Fibroblast of lung (primary cell): ENCODE data around the gene ARHGEF4. TPM values are rescaled to one million over a fixed set of nuclear protein-coding genes. Genes with fewer than 3 reads are reported as not detected.

Source experiments
- DNase-seq, 2 donors: peaks; one replicate each; pipeline versions ENCODE4 v3.0.0 to v3.0.0-alpha.2; 2010; ENCODE audit warnings: low read depth in 2 of 2
- H2AFZ ChIP-seq: 2 replicates; pipeline ENCODE4 v1.5.1; 2012; ENCODE audit warnings: low read length, control low read depth, inconsistent platforms
- H3K27ac ChIP-seq: 2 replicates; pipeline ENCODE4 v1.5.1; 2011; ENCODE audit warnings: low read length, control low read depth; ENCODE audit not compliant: insufficient read depth
- H3K27me3 ChIP-seq: 2 replicates; pipeline ENCODE4 v1.5.1; 2011; ENCODE audit warnings: mild to moderate bottlenecking, low read length; ENCODE audit not compliant: control insufficient read depth, insufficient read depth
- H3K36me3 ChIP-seq: 2 replicates; pipeline ENCODE4 v1.5.1; 2011; ENCODE audit warnings: low read length; ENCODE audit not compliant: control insufficient read depth, insufficient read depth
- H3K4me1 ChIP-seq: 2 replicates; pipeline ENCODE4 v1.5.1; 2011; ENCODE audit warnings: low read length; ENCODE audit not compliant: control insufficient read depth, insufficient read depth; ENCODE audit errors: extremely low read depth
- H3K4me2 ChIP-seq: 2 replicates; pipeline ENCODE4 v1.5.1; 2011; ENCODE audit warnings: low read length, control low read depth; ENCODE audit not compliant: insufficient read depth; ENCODE audit errors: extremely low read depth
- H3K4me3 ChIP-seq, 4 experiments: fragments of 200-600 bp in 1 of 4; sonication (generic) in 1 of 4; replicated peaks in 1 of 4; 2 replicates each; pipeline ENCODE4 v1.5.1; 2011 to 2016; ENCODE audit warnings: low read length in 4 of 4, low read depth in 3 of 4, mild to moderate bottlenecking in 3 of 4, control low read depth in 2 of 4, inconsistent platforms in 1 of 4, mixed read lengths in 1 of 4; ENCODE audit not compliant: insufficient read depth in 1 of 4; ENCODE audit errors: control extremely low read depth in 1 of 4
- H3K79me2 ChIP-seq: 2 replicates; pipeline ENCODE4 v1.5.1; 2012; ENCODE audit warnings: mild to moderate bottlenecking, low read length, inconsistent platforms; ENCODE audit not compliant: control insufficient read depth, insufficient read depth
- H3K9ac ChIP-seq: 2 replicates; pipeline ENCODE4 v1.5.1; 2011; ENCODE audit warnings: mild to moderate bottlenecking, low read length, control low read depth; ENCODE audit not compliant: insufficient read depth
- H3K9me3 ChIP-seq: 2 replicates; pipeline ENCODE4 v1.5.1; 2012; ENCODE audit warnings: low read depth, low read length; ENCODE audit not compliant: control insufficient read depth, insufficient read depth
- H4K20me1 ChIP-seq: 2 replicates; pipeline ENCODE4 v1.5.1; 2011; ENCODE audit warnings: low read length; ENCODE audit not compliant: control insufficient read depth, insufficient read depth; ENCODE audit errors: extremely low read depth
- EZH2 ChIP-seq: IDR thresholded peaks from 2 replicates; pipeline ENCODE4 v1.5.1; 2012; ENCODE audit warnings: low read length, control low read depth, mild to moderate bottlenecking; ENCODE audit errors: missing control alignments
- polyA plus RNA-seq, 2 donors: library from polyadenylated mRNA; depleted of rRNA in 1 of 2; stranded (reverse) in 1 of 2; unstranded in 1 of 2; fragments of >200 nt; gene quantifications; 2 replicates each; pipeline ENCODE4 v1.2.1, GENCODE V29; 2011 to 2012; ENCODE audit warnings: missing spikeins in 1 of 2
- total RNA-seq: library from RNA; depleted of rRNA; stranded (reverse); fragments of >200 nt; gene quantifications from 2 replicates; pipeline ENCODE4 v1.2.1, GENCODE V29; 2014
- TF ChIP-seq, protein P1 (sequence below), 2 donors: IDR thresholded peaks in 1 of 2; conservative IDR thresholded peaks in 1 of 2; 1 replicate in 1 of 2; 2 replicates in 1 of 2; pipeline ENCODE4 v1.5.1; 2011 to 2012; ENCODE audit warnings: low read length in 2 of 2, control low read depth in 1 of 2, inconsistent platforms in 1 of 2, low read depth in 1 of 2, mild to moderate bottlenecking in 1 of 2

The ARHGEF4 gene
- total and polyA plus RNA-seq, 2 donors (not counting 1 experiment from before 2014, with no cell fraction given) = 0.05 to 0.83 TPM

DNA sequence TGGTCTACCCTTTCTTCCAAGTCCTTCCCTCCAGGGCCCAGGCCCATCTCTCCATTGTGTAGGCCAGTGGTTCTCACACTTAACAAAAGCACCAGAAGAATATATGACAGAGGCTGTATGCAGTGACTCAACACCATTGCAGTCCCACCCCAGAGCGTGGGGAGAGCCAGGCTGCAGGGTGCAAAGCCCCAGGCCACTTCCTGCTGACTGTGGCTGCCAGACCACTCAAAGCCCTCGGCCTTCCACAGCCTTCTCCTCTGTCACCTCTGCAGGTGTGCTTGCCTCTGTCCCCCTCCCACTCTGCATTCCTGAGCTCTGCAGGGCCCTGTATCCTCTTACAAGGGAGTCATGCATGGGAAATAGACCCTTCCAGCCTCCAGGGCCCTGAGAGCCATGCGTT lies 40.4 kb upstream of the ARHGEF4 start:
- H3K27me3 ChIP-seq = no peaks in the 10 kb centered on the region

DNA sequence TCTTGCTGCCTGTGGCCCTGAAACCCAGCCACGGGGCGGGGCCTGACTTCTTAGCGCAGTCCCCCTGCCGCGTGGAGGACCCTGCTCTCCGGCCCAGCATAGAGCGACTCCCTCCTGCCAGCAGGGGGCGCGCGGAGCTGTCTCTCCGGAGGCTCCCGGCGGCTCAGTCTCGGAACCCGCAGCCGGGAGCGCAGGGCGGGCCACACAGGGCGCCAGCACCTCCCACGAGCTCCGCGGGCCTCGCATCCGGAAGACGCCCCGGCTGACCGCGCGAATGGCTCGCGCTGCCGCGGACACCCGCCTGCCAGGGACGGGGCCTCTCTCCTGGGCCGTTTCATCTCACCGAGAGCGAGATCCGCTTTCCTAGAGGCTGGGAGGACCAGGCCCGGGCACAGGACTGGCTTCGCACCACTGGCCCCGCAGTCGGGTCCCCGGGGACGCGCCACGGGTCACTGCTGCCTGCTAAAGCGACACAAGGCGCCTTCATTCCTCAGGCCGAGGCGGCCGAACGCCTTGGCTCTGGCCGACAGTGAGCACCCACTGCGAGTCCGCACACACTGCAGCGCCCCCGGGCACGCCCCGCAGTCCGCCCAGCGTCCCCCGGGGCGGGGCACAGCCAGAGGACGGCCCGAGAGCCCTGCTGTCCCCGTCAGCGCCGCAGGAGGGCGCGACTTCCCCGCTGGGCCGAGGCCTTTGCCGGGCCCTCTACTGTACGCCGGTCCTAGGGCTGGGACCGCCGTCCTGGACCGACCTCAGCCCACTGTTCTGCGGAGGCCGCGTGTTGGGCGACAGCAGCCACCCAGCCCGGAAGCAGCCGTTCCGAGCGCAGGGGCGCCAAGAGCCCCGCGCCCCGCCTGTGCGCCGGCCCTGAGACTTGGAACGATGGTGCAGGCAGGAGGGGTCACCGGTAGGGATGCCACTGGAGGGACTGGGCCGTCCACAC lies 39.0 kb upstream of the ARHGEF4 start:
- peak; percentile 76 to 80 for DNase-seq
- Histone ChIP-seq H3K36me3 (no peaks in the 10 kb centered on the region), H3K27me3 (no peaks in the 10 kb centered on the region), H2AFZ (peak overlapping the region; percentile 98), H3K4me2 (peak overlapping the region; percentile 88), H3K9me3 (no peaks in the 10 kb centered on the region), H3K9ac (peak overlapping the region; percentile 80), H4K20me1 (no peaks in the 10 kb centered on the region), H3K79me2 (no peaks in the 10 kb centered on the region), H3K4me1 (no peaks in the 10 kb centered on the region), H3K4me3 (peak overlapping the region; percentile 58 to 78 (median 68)), H3K27ac (peak overlapping the region; percentile 53)
- no peak for TF ChIP-seq EZH2
- TF ChIP-seq, protein P1, sequence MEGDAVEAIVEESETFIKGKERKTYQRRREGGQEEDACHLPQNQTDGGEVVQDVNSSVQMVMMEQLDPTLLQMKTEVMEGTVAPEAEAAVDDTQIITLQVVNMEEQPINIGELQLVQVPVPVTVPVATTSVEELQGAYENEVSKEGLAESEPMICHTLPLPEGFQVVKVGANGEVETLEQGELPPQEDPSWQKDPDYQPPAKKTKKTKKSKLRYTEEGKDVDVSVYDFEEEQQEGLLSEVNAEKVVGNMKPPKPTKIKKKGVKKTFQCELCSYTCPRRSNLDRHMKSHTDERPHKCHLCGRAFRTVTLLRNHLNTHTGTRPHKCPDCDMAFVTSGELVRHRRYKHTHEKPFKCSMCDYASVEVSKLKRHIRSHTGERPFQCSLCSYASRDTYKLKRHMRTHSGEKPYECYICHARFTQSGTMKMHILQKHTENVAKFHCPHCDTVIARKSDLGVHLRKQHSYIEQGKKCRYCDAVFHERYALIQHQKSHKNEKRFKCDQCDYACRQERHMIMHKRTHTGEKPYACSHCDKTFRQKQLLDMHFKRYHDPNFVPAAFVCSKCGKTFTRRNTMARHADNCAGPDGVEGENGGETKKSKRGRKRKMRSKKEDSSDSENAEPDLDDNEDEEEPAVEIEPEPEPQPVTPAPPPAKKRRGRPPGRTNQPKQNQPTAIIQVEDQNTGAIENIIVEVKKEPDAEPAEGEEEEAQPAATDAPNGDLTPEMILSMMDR (conservative IDR thresholded peaks at IDR 0.05 in 1 of 2, IDR thresholded peaks at IDR 0.05 in 1 of 2; ENCODE audit: low read depth in 1 of 2, low read length in 2 of 2) = peak; percentile 67 to 68

More for the DNA sequence above, 40.4 kb upstream of the ARHGEF4 start:
- H3K9ac ChIP-seq = no peak overlapping the region
- H4K20me1 ChIP-seq = no peaks in the 10 kb centered on the region
- H3K9me3 ChIP-seq = no peaks in the 10 kb centered on the region
- no peak overlapping the region for H3K4me3 ChIP-seq
- H3K36me3 ChIP-seq = no peaks in the 10 kb centered on the region
- H3K4me1 ChIP-seq = no peaks in the 10 kb centered on the region
- no peak overlapping the region for H3K27ac ChIP-seq
- no peak for TF ChIP-seq EZH2
- TF ChIP-seq, protein P1 (conservative IDR thresholded peaks at IDR 0.05 in 1 of 2, IDR thresholded peaks at IDR 0.05 in 1 of 2; ENCODE audit: low read depth in 1 of 2, low read length in 2 of 2) = no peak
- DNase-seq = no peak
- no peaks in the 10 kb centered on the region for H3K79me2 ChIP-seq
- H3K4me2 ChIP-seq = no peak overlapping the region
- no peak overlapping the region for H2AFZ ChIP-seq

DNA sequence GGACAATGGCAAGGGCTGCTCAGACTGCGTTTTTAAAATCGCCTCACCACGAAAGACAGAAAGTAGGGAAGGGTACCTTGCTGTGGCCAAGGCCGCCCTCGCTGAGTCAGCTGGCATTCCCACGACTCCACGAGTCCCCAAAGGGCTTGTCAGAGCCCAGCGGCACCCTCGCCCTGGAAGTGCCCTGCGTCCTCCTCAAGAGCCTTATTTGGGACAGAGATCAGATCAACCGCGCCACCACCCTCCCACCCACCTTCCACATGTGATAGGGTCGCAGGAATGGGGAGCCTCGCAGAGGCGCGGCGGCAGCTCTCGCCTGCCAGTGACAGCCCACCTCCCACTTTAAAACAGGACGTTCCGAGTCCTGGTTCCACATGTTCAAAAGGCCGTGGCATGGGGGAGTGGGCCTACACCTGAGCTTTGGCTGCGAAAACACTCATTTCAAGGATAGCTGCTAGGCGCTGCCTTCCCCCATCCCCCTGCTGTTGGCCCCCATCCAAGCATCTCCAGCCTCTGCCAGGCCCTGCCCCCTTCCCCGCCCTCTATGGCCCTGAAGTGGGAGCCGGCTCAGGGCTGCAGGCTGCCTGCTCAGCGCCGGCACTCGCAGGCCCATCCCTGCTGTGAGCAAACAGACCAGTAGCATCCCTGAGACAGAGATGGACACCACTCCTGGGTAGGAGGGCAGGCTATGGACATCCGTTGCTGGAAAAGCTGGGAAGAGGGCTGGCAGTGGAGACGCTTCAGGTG lies 38.1 kb upstream of the ARHGEF4 start:
- no peaks in the 10 kb centered on the region for H3K27me3 ChIP-seq
- H3K9ac ChIP-seq = no peak overlapping the region
- no peaks in the 10 kb centered on the region for H3K9me3 ChIP-seq
- peak overlapping the region; percentile 98 for H2AFZ ChIP-seq
- H4K20me1 ChIP-seq = no peaks in the 10 kb centered on the region
- peak; percentile 13 to 17 for DNase-seq
- H3K27ac ChIP-seq = no peak overlapping the region
- TF ChIP-seq, protein P1 (conservative IDR thresholded peaks at IDR 0.05 in 1 of 2, IDR thresholded peaks at IDR 0.05 in 1 of 2; ENCODE audit: low read depth in 1 of 2, low read length in 2 of 2) = no peak
- no peak for TF ChIP-seq EZH2
- no peaks in the 10 kb centered on the region for H3K36me3 ChIP-seq
- no peaks in the 10 kb centered on the region for H3K79me2 ChIP-seq
- H3K4me1 ChIP-seq = no peaks in the 10 kb centered on the region
- peak overlapping the region; percentile 3 to 78 (median 68) for H3K4me3 ChIP-seq
- H3K4me2 ChIP-seq = peak overlapping the region; percentile 88
